GM18873 (cell line): ENCODE measurements around the gene RBBP6.
"Not testable (repeated sequence)": the region's sequence is repeated elsewhere in the genome, so short reads cannot be mapped to it uniquely, and the experiment has no call there.

Experiments used
- ATAC-seq: cut with Tn5 transposase; IDR thresholded peaks from one replicate; pipeline ENCODE4 v1.9.1; 2021; ENCODE audit warnings: mild to moderate bottlenecking, moderate library complexity, moderate number of reproducible peaks; ENCODE audit not compliant: unreplicated experiment, low FRiP score

Gene RBBP6

DNA sequence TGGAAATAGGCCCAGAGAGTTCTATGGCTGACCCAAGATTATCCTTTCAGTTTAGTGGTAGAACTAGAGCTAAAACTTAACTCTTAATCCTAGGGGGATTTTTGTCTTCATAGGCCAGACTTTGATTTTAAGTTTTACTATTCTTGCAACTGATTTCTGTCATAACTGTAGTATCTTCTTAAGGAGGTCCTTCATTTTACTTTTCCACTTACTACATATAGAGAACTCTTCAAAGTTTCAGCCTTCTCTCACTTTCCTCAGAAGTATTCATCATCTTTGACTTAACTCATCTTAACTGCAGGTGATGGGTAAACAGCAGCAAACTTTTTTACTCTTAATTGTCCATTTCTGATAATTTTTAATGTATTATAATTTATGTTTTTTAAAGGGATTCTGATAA lies 23.4 kb downstream of the RBBP6 start:
- ATAC-seq, result no peak

- no peak for ATAC-seq
Measured at GRCh38 chr16:24568392-24568791, 29.0 kb downstream of the RBBP6 start.

- no peak for ATAC-seq
Measured at GRCh38 chr16:24571096-24571495, 31.7 kb downstream of the RBBP6 start.

- no peak for ATAC-seq
Measured at GRCh38 chr16:24572069-24572468, 32.7 kb downstream of the RBBP6 start.

DNA sequence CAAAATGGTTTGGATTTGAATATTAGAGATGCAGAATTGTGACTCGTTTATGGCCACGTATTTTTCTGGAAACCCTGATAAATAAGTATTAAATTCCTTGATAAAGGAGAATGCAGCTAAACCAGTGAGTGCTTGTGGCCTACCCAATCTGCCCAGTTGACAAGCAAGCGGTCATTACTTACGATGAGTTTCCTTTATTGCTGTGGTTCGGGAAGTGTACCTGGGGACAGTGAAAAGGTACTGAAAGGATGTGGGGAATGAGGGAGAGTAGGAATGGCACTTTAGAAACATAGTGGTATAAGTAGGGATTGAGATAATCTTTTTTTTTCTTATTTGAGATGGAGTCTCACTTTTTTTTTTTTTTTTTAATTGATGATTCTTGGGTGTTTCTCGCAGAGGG lies 33.8 kb downstream of the RBBP6 start:
- no peak for ATAC-seq

- not testable (repeated sequence) for ATAC-seq
Measured at GRCh38 chr16:24574515-24575485, 35.4 kb downstream of the RBBP6 start.

GRCh38 chr16:24575791-24576190 lies 36.4 kb downstream of the RBBP6 start:
- not testable (repeated sequence) for ATAC-seq

- ATAC-seq, result no peak
Measured at GRCh38 chr16:24577167-24577566, 37.8 kb downstream of the RBBP6 start.

GRCh38 chr16:24580665-24581064 lies 41.3 kb downstream of the RBBP6 start:
- ATAC-seq, result no peak

DNA sequence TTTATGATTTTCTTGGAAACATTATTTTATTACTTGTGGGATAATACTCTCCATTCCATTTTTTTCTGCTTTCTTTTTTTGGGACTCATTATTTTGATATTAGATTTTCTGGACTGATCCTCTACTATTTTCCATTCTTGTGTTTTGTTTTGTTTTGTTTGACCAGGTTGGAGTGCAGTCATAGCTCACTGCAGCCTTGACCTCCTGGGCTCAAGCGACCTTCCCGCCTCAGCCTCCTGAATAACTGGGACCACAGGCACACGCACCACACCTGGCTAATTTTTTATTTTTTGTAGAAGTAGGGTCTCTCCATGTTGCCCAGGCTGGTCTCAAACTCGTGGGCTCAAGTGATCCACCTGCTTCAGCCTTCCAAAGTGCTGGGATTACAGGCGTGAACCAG lies 44.1 kb downstream of the RBBP6 start:
- no peak for ATAC-seq

DNA sequence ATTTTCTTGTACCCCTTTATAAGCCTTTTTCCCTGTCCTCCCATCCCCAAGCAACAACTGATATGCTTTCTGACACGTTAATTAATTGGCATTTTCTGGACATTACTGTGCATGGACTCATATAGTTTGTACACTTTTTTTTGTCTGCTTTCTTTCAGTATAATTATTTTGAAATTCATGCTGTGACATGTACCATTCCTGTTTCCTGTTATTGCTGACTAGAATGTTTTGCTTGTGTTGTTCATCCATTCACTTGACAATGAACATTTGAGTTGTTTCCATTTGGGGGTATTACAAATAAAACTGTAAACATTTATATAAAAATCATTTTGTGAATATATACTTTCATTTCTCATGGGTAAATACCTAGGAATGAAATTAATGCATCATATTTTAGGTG lies 50.6 kb downstream of the RBBP6 start:
- no peak for ATAC-seq

DNA sequence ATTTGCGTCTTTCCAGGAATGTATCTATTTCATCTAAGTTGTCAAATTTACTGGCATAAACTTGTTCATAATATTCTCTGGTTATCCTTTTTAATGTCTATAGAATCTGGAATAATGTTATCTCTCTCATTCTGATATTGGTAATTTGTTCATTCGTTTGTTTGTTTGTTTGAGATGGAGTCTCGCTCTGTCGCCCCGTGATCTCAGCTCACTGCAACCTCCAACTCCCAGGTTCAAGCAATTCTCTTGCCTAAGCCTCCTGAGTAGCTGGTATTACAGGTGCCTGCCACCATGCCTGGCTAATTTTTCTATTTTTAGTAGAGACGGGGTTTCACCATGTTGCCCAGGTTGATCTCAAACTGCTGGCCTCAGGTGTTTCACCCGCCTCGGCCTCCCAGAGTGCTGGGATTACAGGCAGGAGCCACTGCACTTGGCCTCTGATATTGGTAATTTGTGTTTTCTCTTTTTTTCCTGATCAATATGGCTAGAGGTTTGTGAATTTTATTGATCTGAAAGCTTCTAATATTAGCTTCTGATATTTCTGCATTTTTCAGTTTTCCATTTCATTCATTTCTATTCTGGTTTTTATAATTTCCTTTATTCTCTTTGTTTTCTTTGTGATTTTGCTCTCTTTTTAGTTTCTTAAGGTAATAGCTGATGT lies 59.5 kb downstream of the RBBP6 start:
- ATAC-seq, result no peak

GRCh38 chr16:24609417-24609739 lies 70.0 kb downstream of the RBBP6 start:
- no peak for ATAC-seq

DNA sequence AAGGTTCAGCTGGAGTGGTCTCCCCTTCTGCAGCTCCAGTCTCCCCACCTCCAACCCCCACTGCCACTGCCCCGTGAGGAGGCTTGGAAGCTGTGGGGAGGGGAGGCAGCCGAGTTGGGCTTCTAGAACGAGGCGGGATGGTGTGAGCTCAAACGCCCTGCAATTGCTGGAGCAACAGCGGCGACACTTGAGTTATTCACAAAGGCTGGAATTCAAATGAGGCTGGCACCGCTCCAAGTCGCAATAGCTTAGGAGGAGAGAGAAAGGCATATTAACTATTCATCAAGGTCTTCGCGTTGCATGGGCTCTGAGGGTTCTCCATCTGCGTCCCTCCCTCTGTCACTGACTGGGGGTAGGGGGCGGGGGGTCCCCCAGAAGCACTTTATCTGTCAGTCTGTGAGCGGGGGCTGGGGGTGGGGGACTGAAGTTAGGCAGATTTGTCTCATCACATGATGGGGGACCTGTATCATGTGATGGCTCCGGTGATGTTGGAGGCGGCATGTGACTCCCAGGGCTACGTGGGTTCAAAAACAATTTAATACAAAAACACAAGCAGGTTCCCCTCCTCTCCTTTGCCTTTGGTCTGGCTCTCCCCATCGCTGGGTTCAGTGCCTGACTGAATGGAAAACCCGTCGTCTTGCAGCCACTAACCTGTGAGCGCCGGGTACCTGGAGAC lies 70.5 kb downstream of the RBBP6 start:
- no peak for ATAC-seq

DNA sequence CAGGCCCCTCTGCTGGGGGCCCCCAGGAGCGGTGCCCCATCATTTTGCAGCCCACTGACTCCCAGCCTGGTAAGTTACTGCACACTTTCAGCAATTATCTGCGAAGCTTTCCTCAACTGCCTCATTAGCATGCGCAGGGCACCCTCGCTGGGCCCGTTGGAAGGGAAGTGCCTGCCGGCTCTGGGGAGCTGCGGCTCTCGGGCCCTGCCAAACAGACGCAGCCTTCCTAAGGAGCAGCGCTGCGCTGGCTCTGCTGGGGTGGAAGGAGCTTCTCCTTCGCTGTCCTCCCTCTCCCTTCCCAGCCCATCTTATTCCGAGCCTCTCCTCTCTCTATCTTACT lies 71.0 kb downstream of the RBBP6 start:
- ATAC-seq, result no peak

- ATAC-seq, result no peak
Measured at GRCh38 chr16:24611310-24611709, 71.9 kb downstream of the RBBP6 start.

GRCh38 chr16:24612656-24613055 lies 73.3 kb downstream of the RBBP6 start:
- no peak for ATAC-seq

- not testable (repeated sequence) for ATAC-seq
Measured at GRCh38 chr16:24613267-24613666, 73.9 kb downstream of the RBBP6 start.

- no peak for ATAC-seq
Measured at GRCh38 chr16:24617502-24617901, 78.1 kb downstream of the RBBP6 start.
